ENCODE measurements around the gene CERK. TPM values are rescaled to one million over a fixed set of nuclear protein-coding genes. Genes with fewer than 3 reads are reported as not detected.

Gene CERK
- total RNA-seq, 1 experiment from 2014 or later, result 24.9 TPM

DNA sequence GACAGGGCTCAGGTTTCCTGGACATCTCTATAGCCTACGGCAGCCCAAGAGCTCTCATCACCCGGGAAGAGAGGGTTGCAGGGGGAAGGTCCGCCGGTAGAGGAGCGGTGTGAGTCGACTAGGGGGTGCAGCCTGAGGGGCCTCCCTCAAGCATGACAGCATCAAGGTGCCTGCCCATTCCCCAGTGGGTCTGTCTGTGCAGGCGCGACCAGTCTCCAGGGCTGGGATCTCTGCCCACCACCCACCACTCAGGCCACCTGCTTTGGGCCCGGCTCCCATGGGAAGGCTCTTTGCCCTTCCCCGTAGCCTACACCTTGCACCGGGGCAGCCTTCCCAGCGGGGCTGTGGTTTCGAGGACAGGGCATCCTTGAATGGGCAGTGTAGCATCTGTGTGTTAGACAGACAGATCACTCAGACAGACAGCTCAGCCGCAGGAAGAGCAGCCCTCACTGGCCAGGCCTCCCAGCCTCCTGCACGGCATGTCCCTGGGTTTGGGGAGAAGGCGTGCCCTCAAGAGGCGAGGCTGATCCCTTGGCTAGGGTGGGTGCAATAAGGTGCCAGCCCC is 29.2 kb downstream of the CERK start:
- TF ChIP-seq CTCF (conservative IDR thresholded peaks at IDR 0.05) (no peak), EZH2 (IDR thresholded peaks at IDR 0.05; ENCODE audit: low read depth) (no peak)
- H3K9me3 ChIP-seq (ENCODE audit: insufficient read depth, low read depth), result no peaks in the 10 kb centered on the region
- no peaks in the 10 kb centered on the region for H3K79me2 ChIP-seq (ENCODE audit: low read depth)
- ChIA-PET POLR2A (ENCODE audit: unreplicated experiment) (no interaction called here), CTCF (no interaction called here)
- H3K4me1 ChIP-seq (replicated peaks; ENCODE audit: insufficient read depth), result no peaks in the 10 kb centered on the region
- no peak overlapping the region for H3K27ac ChIP-seq
- H3K4me2 ChIP-seq, result no peak overlapping the region
- intact Hi-C loops (cut with micrococcal nuclease; ENCODE audit: unreplicated experiment), result no loop called here
- no peak overlapping the region for H2AFZ ChIP-seq
- no peaks in the 10 kb centered on the region for H3F3A ChIP-seq (ENCODE audit: insufficient read depth, low read depth)
- no peaks in the 10 kb centered on the region for H3K36me3 ChIP-seq (ENCODE audit: low read depth)
- no peaks in the 10 kb centered on the region for H3K27me3 ChIP-seq (ENCODE audit: insufficient read depth, low read depth)
- no peaks in the 10 kb centered on the region for H3K9me2 ChIP-seq (ENCODE audit: insufficient read depth)
- BruUV-seq (replicated peaks), result no TSS peak
- no peak overlapping the region for H3K4me3 ChIP-seq
- no peaks in the 10 kb centered on the region for H4K20me1 ChIP-seq (ENCODE audit: insufficient read depth)
- no peak for DNase-seq

GRCh38 chr22:46707827-46708570 is 30.1 kb downstream of the CERK start:
- Histone ChIP-seq H4K20me1 (ENCODE audit: insufficient read depth) (no peaks in the 10 kb centered on the region), H3K4me1 (replicated peaks; ENCODE audit: insufficient read depth) (no peaks in the 10 kb centered on the region), H3K4me3 (no peak overlapping the region), H3K4me2 (no peak overlapping the region), H3K9me3 (ENCODE audit: insufficient read depth, low read depth) (no peaks in the 10 kb centered on the region), H3K9me2 (ENCODE audit: insufficient read depth) (no peaks in the 10 kb centered on the region), H3K36me3 (ENCODE audit: low read depth) (no peaks in the 10 kb centered on the region), H3K79me2 (ENCODE audit: low read depth) (no peaks in the 10 kb centered on the region), H3F3A (ENCODE audit: insufficient read depth, low read depth) (no peaks in the 10 kb centered on the region), H2AFZ (no peak overlapping the region), H3K27ac (no peak overlapping the region), H3K27me3 (ENCODE audit: insufficient read depth, low read depth) (no peaks in the 10 kb centered on the region)
- CTCF ChIA-PET, result no interaction called here
- POLR2A ChIA-PET (ENCODE audit: unreplicated experiment), result no interaction called here
- BruUV-seq (replicated peaks), result no TSS peak
- no peak for TF ChIP-seq CTCF (conservative IDR thresholded peaks at IDR 0.05)
- no peak for TF ChIP-seq EZH2 (IDR thresholded peaks at IDR 0.05; ENCODE audit: low read depth)
- intact Hi-C loops (cut with micrococcal nuclease; ENCODE audit: unreplicated experiment), result no loop called here
- DNase-seq, result no peak

DNA sequence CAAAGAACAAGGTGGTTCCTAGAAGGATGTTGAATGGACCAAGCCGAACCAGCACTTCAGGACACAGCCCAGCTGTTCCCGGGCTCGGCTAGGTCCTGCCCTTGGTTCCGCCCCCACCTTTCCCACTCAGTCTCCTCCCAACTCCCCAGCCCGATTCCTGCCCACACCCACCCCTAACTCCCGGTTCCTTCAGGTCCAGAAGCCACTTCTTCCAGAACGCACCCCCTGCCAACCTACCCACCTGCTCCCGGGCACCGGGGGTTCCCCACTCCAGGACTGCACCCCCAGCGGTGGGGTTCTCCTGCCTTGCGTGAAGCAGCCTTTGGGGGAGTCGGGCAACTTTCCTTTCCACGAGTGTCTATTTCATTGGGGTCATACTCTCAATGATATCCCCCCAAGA is 30.7 kb downstream of the CERK start:
- ChIA-PET CTCF (no interaction called here), POLR2A (ENCODE audit: unreplicated experiment) (interaction anchor here (0.6 kb wide), 1 partner anchor 82 kb away, joined by 6 read pairs; no protein-coding TSS in a partner anchor)
- intact Hi-C loops (cut with micrococcal nuclease; ENCODE audit: unreplicated experiment), result no loop called here

More for the DNA sequence above, 30.7 kb downstream of the CERK start:
- no peaks in the 10 kb centered on the region for H3K27me3 ChIP-seq (ENCODE audit: insufficient read depth, low read depth)
- no peaks in the 10 kb centered on the region for H4K20me1 ChIP-seq (ENCODE audit: insufficient read depth)
- no peak for DNase-seq
- H3K79me2 ChIP-seq (ENCODE audit: low read depth), result no peaks in the 10 kb centered on the region
- no peaks in the 10 kb centered on the region for H3K9me3 ChIP-seq (ENCODE audit: insufficient read depth, low read depth)
- no peaks in the 10 kb centered on the region for H3K9me2 ChIP-seq (ENCODE audit: insufficient read depth)
- no peaks in the 10 kb centered on the region for H3F3A ChIP-seq (ENCODE audit: insufficient read depth, low read depth)
- no TSS peak for BruUV-seq (replicated peaks)
- no peak overlapping the region for H3K27ac ChIP-seq
- no peak overlapping the region for H2AFZ ChIP-seq
- H3K36me3 ChIP-seq (ENCODE audit: low read depth), result no peaks in the 10 kb centered on the region
- no peaks in the 10 kb centered on the region for H3K4me1 ChIP-seq (replicated peaks; ENCODE audit: insufficient read depth)
- TF ChIP-seq CTCF (conservative IDR thresholded peaks at IDR 0.05), result no peak
- no peak for TF ChIP-seq EZH2 (IDR thresholded peaks at IDR 0.05; ENCODE audit: low read depth)
- no peak overlapping the region for H3K4me2 ChIP-seq
- no peak overlapping the region for H3K4me3 ChIP-seq

All from PC-9 (cell line).